ENCODE measurements around the gene C4orf50.

GRCh38 chr4:5913454-5913853 is 104.8 kb downstream of the C4orf50 start:
- TF ChIP-seq CTCF (IDR thresholded peaks at IDR 0.05) = no peak
- no peak for TF ChIP-seq EP300 (IDR thresholded peaks at IDR 0.05)
- no peak for TF ChIP-seq POLR2A (IDR thresholded peaks at IDR 0.05)
- no peak for TF ChIP-seq POLR2AphosphoS5 (IDR thresholded peaks at IDR 0.05)

Measured in sigmoid colon (tissue), 4 donors.